Tibial nerve (tissue), 4 donors: ENCODE measurements around the gene WRAP73. TPM values are rescaled to one million over a fixed set of nuclear protein-coding genes. Genes with fewer than 3 reads are reported as not detected.

Experiments used
- DNase-seq, 2 donors: peaks; one replicate each; pipeline ENCODE4 v3.0.0-alpha.2; 2019; ENCODE audit warnings: low spot score in 2 of 2
- H3K27ac ChIP-seq, 4 donors: fragments of 200-600 bp; sonication (generic) in 3 of 4; one replicate each; pipeline ENCODE4 v1.5.1; 2017 to 2019; ENCODE audit warnings: mild to moderate bottlenecking in 1 of 4
- H3K27me3 ChIP-seq, 2 donors: fragments of 200-600 bp; sonication (generic) in 1 of 2; one replicate each; pipeline versions ENCODE4 v1.5.1 to v1.6.0; 2017 to 2019
- H3K36me3 ChIP-seq, 3 donors: fragments of 200-600 bp; sonication (generic); one replicate each; pipeline ENCODE4 v1.5.1; 2018 to 2019
- H3K4me1 ChIP-seq, 4 donors: fragments of 200-600 bp; sonication (generic) in 3 of 4; one replicate each; pipeline ENCODE4 v1.5.1; 2017 to 2019
- H3K4me3 ChIP-seq, 4 donors: fragments of 200-600 bp; sonication (generic) in 3 of 4; one replicate each; pipeline ENCODE4 v1.5.1; 2017 to 2019; ENCODE audit warnings: mild to moderate bottlenecking in 1 of 4, moderate library complexity in 1 of 4
- H3K9me3 ChIP-seq, 4 donors: fragments of 200-600 bp; sonication (generic) in 3 of 4; one replicate each; pipeline ENCODE4 v1.5.1; 2017 to 2019
- CTCF ChIP-seq, 5 experiments: fragments of 200-600 bp in 3 of 5; fragments of 450-650 bp in 2 of 5; sonication (generic) in 3 of 5; IDR thresholded peaks; one replicate each; pipeline ENCODE4 v1.5.1; 2016 to 2019; ENCODE audit warnings: antibody characterized with exemption in 5 of 5, mild to moderate bottlenecking in 3 of 5, moderate library complexity in 2 of 5
- EP300 ChIP-seq, 2 donors: sonication (generic); formaldehyde crosslinking; IDR thresholded peaks; one replicate each; pipeline ENCODE4 v1.6.1; 2017; ENCODE audit warnings: antibody characterized with exemption in 2 of 2, mild to moderate bottlenecking in 1 of 2
- POLR2A ChIP-seq, 2 donors: fragments of 450-650 bp; IDR thresholded peaks; one replicate each; pipeline ENCODE4 v1.6.1; 2017; ENCODE audit warnings: antibody characterized with exemption in 2 of 2, mild to moderate bottlenecking in 2 of 2, moderate library complexity in 2 of 2
- WGBS, 2 donors: methylation state at CpG; one replicate each; pipeline ENCODE4 v1.1.5; 2018; 5-methylcytosine and 5-hydroxymethylcytosine counted together
- total RNA-seq, 4 donors: library from RNA; depleted of rRNA; stranded (reverse); fragments of >200 nt; gene quantifications; one replicate each; pipeline ENCODE4 v1.1.0, GENCODE V29; 2016

The WRAP73 gene
- total RNA-seq, 4 donors from 2014 or later, result 11.1 to 17.1 (median 12.9) TPM

GRCh38 chr1:3679098-3679555 lies 29.2 kb upstream of the WRAP73 start:
- TF ChIP-seq CTCF (IDR thresholded peaks at IDR 0.05) (no peak), EP300 (IDR thresholded peaks at IDR 0.05) (no peak), POLR2A (IDR thresholded peaks at IDR 0.05) (no peak)
- no peak overlapping the region for H3K27ac ChIP-seq
- H3K27me3 ChIP-seq, result peaks cover 0 to 36% of the 10 kb centered on the region in 2 donors
- DNase-seq, result no peak
- H3K9me3 ChIP-seq, result no peaks in the 10 kb centered on the region
- 63 to 81% methylated on average over 18 of the region's 18 CpGs for WGBS, 2 donors
- peaks cover 0 to 3% (median 0%) of the 10 kb centered on the region in 4 donors for H3K4me1 ChIP-seq
- no peaks in the 10 kb centered on the region for H3K36me3 ChIP-seq
- H3K4me3 ChIP-seq, result no peak overlapping the region

GRCh38 chr1:3678361-3679097 lies 28.6 kb upstream of the WRAP73 start:
- Histone ChIP-seq H3K4me3 (no peak overlapping the region), H3K36me3 (no peaks in the 10 kb centered on the region), H3K4me1 (no peaks in the 10 kb centered on the region), H3K27ac (no peak overlapping the region), H3K9me3 (no peaks in the 10 kb centered on the region), H3K27me3 (peaks cover 0 to 36% of the 10 kb centered on the region in 2 donors)
- no peak for DNase-seq
- TF ChIP-seq CTCF (IDR thresholded peaks at IDR 0.05), result no peak
- TF ChIP-seq EP300 (IDR thresholded peaks at IDR 0.05), result no peak
- TF ChIP-seq POLR2A (IDR thresholded peaks at IDR 0.05), result no peak
- WGBS, 2 donors, result 55 to 77% methylated on average over 13 to 15 of the region's 21 CpGs

- WGBS, 2 donors, result 63 to 68% methylated on average over 5 of the region's 5 CpGs
- H3K27ac ChIP-seq, result no peak overlapping the region
- TF ChIP-seq POLR2A (IDR thresholded peaks at IDR 0.05), result no peak
- no peak for TF ChIP-seq EP300 (IDR thresholded peaks at IDR 0.05)
- no peak for TF ChIP-seq CTCF (IDR thresholded peaks at IDR 0.05)
- no peaks in the 10 kb centered on the region for H3K9me3 ChIP-seq
- H3K4me1 ChIP-seq, result no peaks in the 10 kb centered on the region
- no peak for DNase-seq
- no peaks in the 10 kb centered on the region for H3K36me3 ChIP-seq
- H3K4me3 ChIP-seq, result no peak overlapping the region
- H3K27me3 ChIP-seq, result peaks cover 0 to 35% of the 10 kb centered on the region in 2 donors
Observed at GRCh38 chr1:3677484-3677883, 27.6 kb upstream of the WRAP73 start.

GRCh38 chr1:3676581-3677470 lies 26.9 kb upstream of the WRAP73 start:
- TF ChIP-seq POLR2A (IDR thresholded peaks at IDR 0.05) (no peak), EP300 (IDR thresholded peaks at IDR 0.05) (no peak), CTCF (IDR thresholded peaks at IDR 0.05) (no peak)

GRCh38 chr1:3675436-3675835 lies 25.5 kb upstream of the WRAP73 start:
- no peak overlapping the region for H3K27ac ChIP-seq
- peaks cover 0 to 49% of the 10 kb centered on the region in 2 donors for H3K27me3 ChIP-seq
- no peaks in the 10 kb centered on the region for H3K4me1 ChIP-seq
- no peak for DNase-seq
- WGBS, 2 donors, result 66 to 76% methylated on average over 4 to 10 of the region's 11 CpGs
- no peak for TF ChIP-seq EP300 (IDR thresholded peaks at IDR 0.05)
- no peak overlapping the region for H3K4me3 ChIP-seq
- no peaks in the 10 kb centered on the region for H3K9me3 ChIP-seq
- no peaks in the 10 kb centered on the region for H3K36me3 ChIP-seq

More at GRCh38 chr1:3676581-3677470, 26.9 kb upstream of the WRAP73 start:
- Histone ChIP-seq H3K4me1 (no peaks in the 10 kb centered on the region), H3K9me3 (no peaks in the 10 kb centered on the region), H3K36me3 (no peaks in the 10 kb centered on the region), H3K27ac (no peak overlapping the region), H3K27me3 (peaks cover 0 to 41% of the 10 kb centered on the region in 2 donors), H3K4me3 (no peak overlapping the region)
- 72 to 74% methylated on average over 9 to 13 of the region's 22 CpGs for WGBS, 2 donors
- no peak for DNase-seq
